K562 (cell line): ENCODE results near the gene KLHL24. TPM values are rescaled to one million over a fixed set of nuclear protein-coding genes. Genes with fewer than 3 reads are reported as not detected.
"Not testable (repeated sequence)": the region's sequence is repeated elsewhere in the genome, so short reads cannot be mapped to it uniquely, and the experiment has no call there.

Experiments used
- ATAC-seq: fragments of 200-7000 bp; cut with Tn5 transposase; 3 replicates; pipeline ENCODE4 v1.9.1; 2020; ENCODE audit warnings: moderate library complexity
- BruUV-seq: library from RNA; stranded (reverse); fragments of 400-500 nt; replicated peaks from 2 replicates; lab custom pipeline; 2021; lab: Mats Ljungman, UMichigan
- CTCF ChIA-PET: fragments of 300-600 bp; formaldehyde crosslinking; extraction: SDS; loops from one replicate; lab custom pipeline; 2021; ENCODE audit warnings: low intra/inter-chr PET ratio; lab: Yijun Ruan, JAX
- POLR2A ChIA-PET: fragments of 300-600, 350-650 bp; sonication (Branson Sonifier 250); formaldehyde crosslinking; extraction: SDS; loops from one replicate; lab custom pipeline; 2021; ENCODE audit warnings: antibody characterized with exemption, inconsistent platforms; lab: Yijun Ruan, JAX
- DNase-seq, 4 experiments: peaks; one replicate each; pipeline versions ENCODE4 v3.0.0 to v3.0.0-alpha.2; 2011 to 2018; ENCODE audit warnings: low spot score in 3 of 4, mixed read lengths in 3 of 4; ENCODE audit errors: extremely low read depth in 1 of 4
- FAIRE-seq: peaks from 2 replicates; lab custom pipeline; 2011; peaks lifted over from hg19 to GRCh38; lab: Jason Lieb, UNC
- H2AFZ ChIP-seq: 2 replicates; pipeline ENCODE4 v1.6.0; 2011; ENCODE audit warnings: low read depth, low read length, control low read depth, inconsistent platforms
- H3K27ac ChIP-seq: fragments of 200-600 bp; 3 replicates; pipeline ENCODE4 v1.8.0; 2011; ENCODE audit warnings: low read depth, mild to moderate bottlenecking, control low read depth, inconsistent platforms, low read length, moderate library complexity, mixed read lengths; ENCODE audit errors: extremely low read depth
- H3K27me3 ChIP-seq, 2 experiments: fragments of 300-600 bp in 1 of 2; 2 replicates in 1 of 2; 3 replicates in 1 of 2; pipeline versions ENCODE4 v1.6.0 to v1.8.0; 2011; ENCODE audit warnings: inconsistent platforms in 2 of 2, low read length in 2 of 2, mild to moderate bottlenecking in 1 of 2, mixed read lengths in 1 of 2, moderate library complexity in 1 of 2; ENCODE audit not compliant: control insufficient read depth in 2 of 2, insufficient read depth in 2 of 2
- H3K36me3 ChIP-seq: fragments of 300-600 bp; 3 replicates; pipeline ENCODE4 v1.8.0; 2011; ENCODE audit warnings: mild to moderate bottlenecking, low read length, inconsistent platforms; ENCODE audit not compliant: control insufficient read depth, insufficient read depth
- H3K4me1 ChIP-seq, 2 experiments: fragments of 200-600 bp in 1 of 2; replicated peaks in 1 of 2; 2 replicates in 1 of 2; 3 replicates in 1 of 2; pipeline versions ENCODE4 v1.5.1 to v1.8.0; 2011; ENCODE audit warnings: inconsistent platforms in 2 of 2, low read length in 2 of 2, mild to moderate bottlenecking in 1 of 2, mixed read lengths in 1 of 2, moderate library complexity in 1 of 2; ENCODE audit not compliant: control insufficient read depth in 2 of 2, insufficient read depth in 2 of 2
- H3K4me2 ChIP-seq: 2 replicates; pipeline ENCODE4 v1.6.1; 2011; ENCODE audit warnings: low read length, control low read depth, inconsistent platforms, mixed read lengths; ENCODE audit not compliant: insufficient read depth
- H3K4me3 ChIP-seq: fragments of 200-600 bp; sonication (generic), shearing (Covaris generic); 2 replicates; pipeline ENCODE4 v1.5.1; 2016; ENCODE audit warnings: control low read depth, inconsistent platforms
- H3K79me2 ChIP-seq: fragments of 200-600 bp; 3 replicates; pipeline ENCODE4 v1.8.0; 2011; ENCODE audit warnings: low read length, inconsistent platforms; ENCODE audit not compliant: control insufficient read depth, insufficient read depth
- H3K9ac ChIP-seq, 2 experiments: 2 replicates each; pipeline versions ENCODE4 v1.6.0 to v1.6.1; 2011; ENCODE audit warnings: low read depth in 2 of 2, low read length in 2 of 2, control low read depth in 1 of 2, inconsistent platforms in 1 of 2, mild to moderate bottlenecking in 1 of 2, mixed read lengths in 1 of 2; ENCODE audit not compliant: insufficient read depth in 1 of 2
- H3K9me1 ChIP-seq: one replicate; pipeline ENCODE4 v1.6.0; 2011; ENCODE audit warnings: inconsistent platforms, mild to moderate bottlenecking, low read length, moderate library complexity; ENCODE audit not compliant: control insufficient read depth, insufficient read depth
- H3K9me3 ChIP-seq: replicated peaks from 2 replicates; pipeline ENCODE4 v1.5.1; 2011; ENCODE audit warnings: low read depth, low read length, inconsistent platforms; ENCODE audit not compliant: control insufficient read depth, insufficient read depth
- H4K20me1 ChIP-seq: replicated peaks from 2 replicates; pipeline ENCODE4 v1.6.1; 2011; ENCODE audit warnings: low read length, inconsistent platforms, mixed read lengths; ENCODE audit not compliant: control insufficient read depth, insufficient read depth
- BRF1 ChIP-seq: IDR thresholded peaks from 3 replicates; pipeline ENCODE4 v1.6.1; 2011; ENCODE audit warnings: borderline replicate concordance, mild to moderate bottlenecking; ENCODE audit not compliant: insufficient read length; ENCODE audit errors: extremely low read depth
- CEBPB ChIP-seq: fragments of 450-650 bp; IDR thresholded peaks from 2 replicates; pipeline ENCODE4 v1.6.1; 2016; ENCODE audit warnings: missing genetic modification characterization, missing compliant biosample characterization
- FOXO4 ChIP-seq: fragments of 450-650 bp; formaldehyde crosslinking; IDR thresholded peaks from 2 replicates; pipeline ENCODE4 v1.4.0; 2020; ENCODE audit warnings: mild to moderate bottlenecking, moderate library complexity
- MAFF ChIP-seq: IDR thresholded peaks from 2 replicates; pipeline ENCODE4 v1.6.1; 2012; ENCODE audit warnings: low read length, improper control_type of control experiment
- MCM5 ChIP-seq: fragments of 450-650 bp; IDR thresholded peaks from 2 replicates; pipeline ENCODE4 v1.6.1; 2016; ENCODE audit warnings: low read depth
- PHF20 ChIP-seq: fragments of 450-650 bp; IDR thresholded peaks from 2 replicates; pipeline ENCODE4 v1.6.1; 2018; ENCODE audit not compliant: partially characterized antibody
- SMC3 ChIP-seq: conservative IDR thresholded peaks from 2 replicates; pipeline ENCODE4 v1.6.1; 2011; ENCODE audit warnings: low read depth, low read length, improper control_type of control experiment; ENCODE audit not compliant: insufficient read depth
- TAF9B ChIP-seq: fragments of 450-650 bp; IDR thresholded peaks from 2 replicates; pipeline ENCODE4 v1.6.1; 2018; ENCODE audit warnings: mild to moderate bottlenecking; ENCODE audit not compliant: partially characterized antibody
- THAP7 ChIP-seq: fragments of 250-450 bp; sonication (Bioruptor Pico); IDR thresholded peaks from 2 replicates; pipeline ENCODE4 v1.5.0; 2021
- ZNF274 ChIP-seq: IDR thresholded peaks from 2 replicates; pipeline ENCODE4 v1.6.1; 2011; ENCODE audit warnings: low read depth, mild to moderate bottlenecking, low read length, moderate library complexity, borderline replicate concordance
- ZNF384 ChIP-seq: IDR thresholded peaks from 2 replicates; pipeline ENCODE4 v1.6.1; 2012; ENCODE audit warnings: low read depth, low read length, improper control_type of control experiment
- ZNF830 ChIP-seq: fragments of 250-450 bp; sonication (Bioruptor Pico); IDR thresholded peaks from 2 replicates; pipeline ENCODE4 v1.5.0; 2021; ENCODE audit warnings: mild to moderate bottlenecking
- WGBS: fragments of 100-300 bp; shearing (Covaris generic); methylation state at CpG from one replicate; pipeline ENCODE4 v1.1.6; 2016; ENCODE audit warnings: low coverage, mixed read lengths; ENCODE audit not compliant: insufficient coverage; ENCODE audit errors: missing lambda C conversion rate; 5-methylcytosine and 5-hydroxymethylcytosine counted together
- in situ Hi-C: fragments of 300-500 bp; cut with MboI; formaldehyde crosslinking; loops from 4 replicates; pipeline ENCODE4 v1.15.0; 2018; ENCODE audit warnings: inconsistent platforms, mixed read lengths
- intact Hi-C: fragments of 100-400 bp; cut with micrococcal nuclease; formaldehyde crosslinking; loops from 2 replicates; pipeline ENCODE4 v1.14.2; 2022
- polyA plus RNA-seq, 8 experiments: library from polyadenylated mRNA; depleted of rRNA in 4 of 8; stranded (reverse) in 5 of 8; unstranded in 3 of 8; fragments of >200 nt; fragmentation: Nextera tagmentation in 2 of 8; fragmentation: Illumina TruSeq in 1 of 8; extraction: Ambion mirVana in 2 of 8; extraction: Trizol in 1 of 8; gene quantifications; 2 replicates each; pipeline versions ENCODE4 v1.2.1 to v1.2.3, GENCODE V29; 2011 to 2014; ENCODE audit warnings: inconsistent platforms in 1 of 8, missing spikeins in 1 of 8
- total RNA-seq, 7 experiments: library from RNA; depleted of rRNA in 6 of 7; stranded (reverse); fragments of >200 nt in 6 of 7; fragmentation: Illumina TruSeq in 2 of 7; extraction: Trizol in 2 of 7; gene quantifications; 2 replicates each; pipeline versions ENCODE4 v1.2.1 to v1.2.3, GENCODE V29; 2011 to 2021; ENCODE audit warnings: low replicate concordance in 1 of 7

Gene KLHL24
- total and polyA plus RNA-seq, 9 of the 15 experiments (the other 6 are each of a cell fraction or from before 2014, with no cell fraction given): 3.3 to 21.2 (median 14.2) TPM

- TF ChIP-seq CEBPB (tag) (peak; percentile 62), ZNF384 (0 out of 2 replicates have a peak, but pooled peaks have one; percentile 7)
- H3K4me3 ChIP-seq, in situ Hi-C loops, H3K27ac ChIP-seq, FAIRE-seq, intact Hi-C loops, BruUV-seq, H3K9ac ChIP-seq, H4K20me1 ChIP-seq, CTCF ChIA-PET, H3K9me3 ChIP-seq, H3K36me3 ChIP-seq, H3K4me1 ChIP-seq, H3K9me1 ChIP-seq, ATAC-seq, H2AFZ ChIP-seq, DNase-seq, H3K27me3 ChIP-seq, H3K4me2 ChIP-seq: not testable (repeated sequence)
- H3K79me2 ChIP-seq: peaks cover 91% of the 10 kb centered on the region
- POLR2A ChIA-PET: interaction anchor here (1.1 kb wide), 1 partner anchor 224 kb away, joined by 4 read pairs; no protein-coding TSS in a partner anchor
- WGBS: 92% methylated on average over 6 of the region's 6 CpGs
Observed at GRCh38 chr3:183703892-183704291, 68.5 kb downstream of the KLHL24 start.

- ChIA-PET CTCF (no interaction called here), POLR2A (interaction anchor here (0.7 to 1.0 kb wide), 2 partner anchors 13 to 41 kb away, joined by 3 to 6 read pairs; partner anchors contain the start of gene YEATS2)
- in situ Hi-C loops (no loop called here), intact Hi-C loops (no loop called here)
- no TSS peak for BruUV-seq
- no peak for FAIRE-seq
- no peak overlapping the region for H3K4me2 ChIP-seq
- DNase-seq: no peak
- H3K79me2 ChIP-seq: peaks cover 68% of the 10 kb centered on the region
- no peak overlapping the region for H3K9ac ChIP-seq
- peaks cover 5% of the 10 kb centered on the region for H3K36me3 ChIP-seq
- TF ChIP-seq ZNF830 (no peak), FOXO4 (CRISPR knock-in tag) (no peak), BRF1 (no peak), ZNF274 (no peak), PHF20 (no peak), SMC3 (no peak), TAF9B (no peak), MAFF (no peak), THAP7 (CRISPR knock-in tag) (no peak), MCM5 (no peak)
- no peaks in the 10 kb centered on the region for H3K9me3 ChIP-seq
- H2AFZ ChIP-seq: no peak overlapping the region
- no peak overlapping the region for H3K27ac ChIP-seq
- no peaks in the 10 kb centered on the region for H4K20me1 ChIP-seq
- H3K27me3 ChIP-seq: no peaks in the 10 kb centered on the region
- no peak for ATAC-seq
- no peak overlapping the region for H3K4me3 ChIP-seq
- H3K9me1 ChIP-seq: no peaks in the 10 kb centered on the region
- H3K4me1 ChIP-seq: peaks cover 0 to 2% of the 10 kb centered on the region in 2 experiments; a peak in 1 of 5 replicates
Observed at GRCh38 chr3:183710231-183710630, 74.8 kb downstream of the KLHL24 start.
